ENCODE measurements around the gene ART1. TPM values are rescaled to one million over a fixed set of nuclear protein-coding genes. Genes with fewer than 3 reads are reported as not detected.
"Not testable (repeated sequence)": the region's sequence is repeated elsewhere in the genome, so short reads cannot be mapped to it uniquely, and the experiment has no call there.

ART1 gene
- total RNA-seq, 1 donor from 2014 or later = not detected

GRCh38 chr11:3655547-3655946 lies 10.6 kb downstream of the ART1 start:
- Mint-ChIP-seq H3K27ac (no peak overlapping the region), H3K36me3 (no peaks in the 10 kb centered on the region), H3K4me1 (ENCODE audit: unreplicated experiment) (no peaks in the 10 kb centered on the region), H3K9me3 (peaks cover 7% of the 10 kb centered on the region), H3K4me3 (no peak overlapping the region), H3K27me3 (peaks cover 13% of the 10 kb centered on the region)
- TF ChIP-seq CTCF (conservative IDR thresholded peaks at IDR 0.05) = no peak
- DNase-seq (ENCODE audit: extremely low spot score, unreplicated experiment) = no peak

DNA sequence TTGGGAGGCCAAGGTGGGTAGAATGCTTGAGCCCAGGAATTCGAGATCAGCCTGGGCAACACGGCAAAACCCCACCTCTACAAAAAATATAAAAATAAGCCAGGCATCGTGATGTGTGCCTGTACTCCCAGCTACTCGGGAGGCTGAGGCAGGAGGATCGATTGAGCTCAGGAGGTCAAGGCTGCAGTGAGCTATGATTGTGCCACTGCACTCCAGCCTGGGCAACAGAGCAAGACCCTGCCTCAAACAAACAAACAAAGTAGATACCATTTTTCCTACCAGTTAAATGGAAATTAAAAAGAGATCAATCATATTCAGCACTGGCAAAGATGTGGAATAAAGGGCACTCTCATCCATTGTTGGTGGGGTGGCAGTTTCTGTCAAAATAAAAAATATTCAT lies 12.4 kb downstream of the ART1 start:
- not testable (repeated sequence) for H3K27ac Mint-ChIP-seq; H3K4me1 Mint-ChIP-seq (ENCODE audit: unreplicated experiment); H3K36me3 Mint-ChIP-seq; H3K27me3 Mint-ChIP-seq; H3K9me3 Mint-ChIP-seq; H3K4me3 Mint-ChIP-seq; DNase-seq (ENCODE audit: extremely low spot score, unreplicated experiment)

GRCh38 chr11:3658252-3658651 lies 13.3 kb downstream of the ART1 start:
- no peaks in the 10 kb centered on the region for H3K4me1 Mint-ChIP-seq (ENCODE audit: unreplicated experiment)
- H3K27ac Mint-ChIP-seq = no peak overlapping the region
- H3K27me3 Mint-ChIP-seq = peaks cover 9% of the 10 kb centered on the region
- H3K4me3 Mint-ChIP-seq = no peak overlapping the region
- no peak for TF ChIP-seq CTCF (conservative IDR thresholded peaks at IDR 0.05)
- DNase-seq (ENCODE audit: extremely low spot score, unreplicated experiment) = no peak
- H3K9me3 Mint-ChIP-seq = peaks cover 7% of the 10 kb centered on the region
- H3K36me3 Mint-ChIP-seq = no peaks in the 10 kb centered on the region

GRCh38 chr11:3659595-3660515 lies 14.9 kb downstream of the ART1 start:
- H3K27ac Mint-ChIP-seq = no peak overlapping the region
- H3K36me3 Mint-ChIP-seq = peaks cover 3% of the 10 kb centered on the region
- no peak overlapping the region for H3K4me3 Mint-ChIP-seq
- H3K4me1 Mint-ChIP-seq (ENCODE audit: unreplicated experiment) = no peaks in the 10 kb centered on the region
- peaks cover 7% of the 10 kb centered on the region for H3K9me3 Mint-ChIP-seq
- no peak for DNase-seq (ENCODE audit: extremely low spot score, unreplicated experiment)
- no peak for TF ChIP-seq CTCF (conservative IDR thresholded peaks at IDR 0.05)
- peaks cover 9% of the 10 kb centered on the region for H3K27me3 Mint-ChIP-seq

DNA sequence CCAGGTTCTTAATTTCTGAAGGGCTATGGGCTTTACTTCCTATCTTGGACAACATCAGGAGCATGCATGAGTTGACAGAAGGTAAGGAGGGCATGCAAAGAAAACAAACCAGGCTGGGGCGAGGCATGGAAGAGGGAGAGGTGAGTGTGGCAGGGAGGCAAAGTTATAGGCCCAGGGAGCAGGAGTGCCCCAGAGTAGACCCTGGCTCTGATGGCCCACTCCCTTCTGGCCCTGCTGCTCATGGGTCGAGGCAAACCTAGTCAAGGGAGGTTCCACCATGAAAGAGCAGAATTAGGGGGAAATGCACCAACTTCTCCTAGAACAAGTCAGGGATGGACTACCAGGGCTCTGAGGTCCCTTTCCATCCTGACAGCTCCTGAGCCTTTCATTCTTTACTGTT lies 16.0 kb downstream of the ART1 start:
- no peak for DNase-seq (ENCODE audit: extremely low spot score, unreplicated experiment)
- no peaks in the 10 kb centered on the region for H3K4me1 Mint-ChIP-seq (ENCODE audit: unreplicated experiment)
- no peak for TF ChIP-seq CTCF (conservative IDR thresholded peaks at IDR 0.05)
- peaks cover 3% of the 10 kb centered on the region for H3K36me3 Mint-ChIP-seq
- peaks cover 6% of the 10 kb centered on the region for H3K27me3 Mint-ChIP-seq
- no peak overlapping the region for H3K27ac Mint-ChIP-seq
- H3K4me3 Mint-ChIP-seq = no peak overlapping the region
- H3K9me3 Mint-ChIP-seq = peaks cover 7% of the 10 kb centered on the region

- no peak for TF ChIP-seq CTCF (conservative IDR thresholded peaks at IDR 0.05)
- Mint-ChIP-seq H3K36me3 (peaks cover 3% of the 10 kb centered on the region), H3K27ac (no peak overlapping the region), H3K9me3 (peaks cover 7% of the 10 kb centered on the region), H3K4me3 (no peak overlapping the region), H3K27me3 (peaks cover 6% of the 10 kb centered on the region), H3K4me1 (ENCODE audit: unreplicated experiment) (no peaks in the 10 kb centered on the region)
- DNase-seq (ENCODE audit: extremely low spot score, unreplicated experiment) = no peak
These were observed 17.9 kb downstream of the ART1 start for GRCh38 chr11:3662856-3663255.
